Esophagus (tissue), 2 donors: ENCODE results near the gene KCNN3. TPM values are rescaled to one million over a fixed set of nuclear protein-coding genes. Genes with fewer than 3 reads are reported as not detected.

Experiments used
- H3K27ac ChIP-seq, 2 donors: one replicate each; pipeline ENCODE4 v1.5.1; 2013; ENCODE audit warnings: low read depth in 2 of 2, mild to moderate bottlenecking in 2 of 2, inconsistent platforms in 1 of 2, low read length in 1 of 2, moderate library complexity in 1 of 2
- H3K27me3 ChIP-seq, 2 donors: one replicate each; pipeline ENCODE4 v1.6.1; 2013; ENCODE audit warnings: low read length in 2 of 2, control low read depth in 1 of 2, mild to moderate bottlenecking in 1 of 2; ENCODE audit not compliant: insufficient read depth in 2 of 2, control insufficient read depth in 1 of 2
- H3K36me3 ChIP-seq, 2 donors: one replicate each; pipeline ENCODE4 v1.6.1; 2013; ENCODE audit warnings: low read length in 1 of 2; ENCODE audit not compliant: control insufficient read depth in 2 of 2, insufficient read depth in 2 of 2
- H3K4me1 ChIP-seq, 2 donors: one replicate each; pipeline ENCODE4 v1.6.1; 2013; ENCODE audit warnings: low read length in 1 of 2; ENCODE audit not compliant: control insufficient read depth in 2 of 2, insufficient read depth in 2 of 2
- H3K4me3 ChIP-seq, 2 donors: one replicate each; pipeline ENCODE4 v1.5.1; 2013; ENCODE audit warnings: low read length in 2 of 2, mild to moderate bottlenecking in 2 of 2, low read depth in 1 of 2, moderate library complexity in 1 of 2
- H3K9me3 ChIP-seq, 2 donors: one replicate each; pipeline ENCODE4 v1.6.1; 2013; ENCODE audit warnings: mild to moderate bottlenecking in 2 of 2, low read depth in 1 of 2, low read length in 1 of 2, moderate library complexity in 1 of 2; ENCODE audit not compliant: control insufficient read depth in 2 of 2, insufficient read depth in 1 of 2
- WGBS, 2 donors: extraction: QIAGEN DNeasy Blood & Tissue Kit; methylation state at CpG; one replicate each; pipeline ENCODE4 v1.1.7; 2013; 5-methylcytosine and 5-hydroxymethylcytosine counted together
- polyA plus RNA-seq, 2 donors: library from polyadenylated mRNA; stranded (reverse); fragments of 200-250 nt; gene quantifications; one replicate each; pipeline ENCODE4 v1.2.3, GENCODE V29; 2013
- donor health status: healthy with polysubstance abuse.
- donor health status: Bipolar disorder and iron deficiency.

The KCNN3 gene
- polyA plus RNA-seq, 2 donors: 0.12 to 0.14 TPM

DNA sequence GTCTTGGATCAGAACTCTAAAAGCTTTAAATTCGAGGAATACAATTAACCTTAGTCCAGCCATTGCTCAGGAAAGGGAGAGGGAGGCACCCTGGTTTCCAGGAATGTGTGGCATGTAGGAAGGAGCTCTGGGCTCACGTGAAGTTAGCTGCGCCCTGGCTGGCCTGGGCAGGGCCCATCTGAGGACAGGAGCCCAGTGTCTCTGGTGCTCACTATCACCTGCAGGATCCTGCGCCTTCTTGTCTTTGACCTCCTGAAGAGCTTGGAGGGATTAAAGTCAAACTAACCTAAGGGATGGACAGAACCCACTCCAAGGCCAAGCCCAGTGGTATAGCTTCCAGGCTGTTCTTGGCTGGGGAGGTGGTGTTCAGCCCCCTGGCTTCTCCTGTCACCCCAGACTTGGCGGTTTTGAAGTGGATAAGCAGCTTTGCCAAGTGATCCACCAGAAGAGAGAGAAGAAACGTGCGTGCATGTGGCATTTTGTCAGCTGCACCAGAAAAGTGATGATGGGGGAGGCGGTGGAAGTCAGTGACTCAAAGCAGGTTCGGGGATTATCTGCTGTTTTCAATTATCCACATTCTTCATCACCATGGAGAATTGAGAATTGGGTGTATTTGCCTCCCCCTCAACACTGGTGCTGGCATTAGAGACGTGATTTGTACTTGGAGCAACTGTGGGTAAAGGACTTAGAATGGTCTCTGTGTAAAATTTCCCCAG, 11.9 kb upstream of the KCNN3 start:
- Histone ChIP-seq H3K27ac (no peak overlapping the region), H3K4me3 (no peak overlapping the region), H3K36me3 (no peaks in the 10 kb centered on the region), H3K27me3 (no peaks in the 10 kb centered on the region), H3K4me1 (no peaks in the 10 kb centered on the region), H3K9me3 (no peaks in the 10 kb centered on the region)
- 80 to 82% methylated on average over 10 of the region's 10 CpGs for WGBS, 2 donors

DNA sequence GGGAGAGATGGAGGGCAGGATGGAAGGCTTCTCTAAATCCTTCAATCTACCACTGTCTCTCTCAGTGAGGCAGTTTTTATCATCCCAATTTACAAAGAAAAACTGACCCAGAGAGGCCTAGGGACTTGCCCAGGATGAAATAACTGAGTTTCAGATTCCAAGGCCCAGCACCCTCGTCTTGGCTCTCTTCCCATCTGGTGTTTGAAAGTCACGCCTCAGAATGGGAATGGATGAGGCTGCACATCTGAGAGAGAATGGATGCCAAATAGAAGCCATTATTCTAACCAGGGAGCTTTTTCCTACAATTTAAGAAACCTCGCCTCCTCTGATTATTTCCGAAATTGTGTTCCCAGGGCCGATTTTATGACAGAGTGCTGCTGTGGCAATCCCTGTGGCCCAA, 10.6 kb upstream of the KCNN3 start:
- 64 to 65% methylated on average over 5 of the region's 5 CpGs for WGBS, 2 donors
- H3K27ac ChIP-seq: no peak overlapping the region
- no peak overlapping the region for H3K4me3 ChIP-seq
- no peaks in the 10 kb centered on the region for H3K36me3 ChIP-seq
- no peaks in the 10 kb centered on the region for H3K9me3 ChIP-seq
- H3K4me1 ChIP-seq: no peaks in the 10 kb centered on the region
- H3K27me3 ChIP-seq: no peaks in the 10 kb centered on the region

DNA sequence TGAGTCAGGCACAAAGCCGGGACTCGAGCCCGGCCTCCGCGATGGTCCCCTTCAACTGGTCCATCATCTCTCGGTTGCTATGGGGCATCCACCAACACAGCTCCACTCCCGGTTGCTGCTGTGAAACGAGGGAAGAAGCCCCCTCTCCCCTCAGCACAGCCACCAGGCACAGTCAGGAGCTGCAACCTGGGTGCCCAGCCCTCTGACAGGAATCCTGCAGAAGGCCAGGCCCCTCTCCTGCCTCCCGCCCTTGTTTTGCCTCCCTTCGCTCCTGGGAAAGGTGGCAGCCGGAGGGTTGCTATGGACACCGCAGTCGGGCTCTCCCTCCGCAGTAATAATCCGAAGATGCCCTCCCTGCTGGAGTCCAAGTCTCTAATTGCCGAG, 8.9 kb upstream of the KCNN3 start:
- no peak overlapping the region for H3K4me3 ChIP-seq
- no peaks in the 10 kb centered on the region for H3K9me3 ChIP-seq
- 78% methylated on average over 16 of the region's 16 CpGs for WGBS, 2 donors
- H3K36me3 ChIP-seq: no peaks in the 10 kb centered on the region
- no peaks in the 10 kb centered on the region for H3K27me3 ChIP-seq
- no peaks in the 10 kb centered on the region for H3K4me1 ChIP-seq
- no peak overlapping the region for H3K27ac ChIP-seq

DNA sequence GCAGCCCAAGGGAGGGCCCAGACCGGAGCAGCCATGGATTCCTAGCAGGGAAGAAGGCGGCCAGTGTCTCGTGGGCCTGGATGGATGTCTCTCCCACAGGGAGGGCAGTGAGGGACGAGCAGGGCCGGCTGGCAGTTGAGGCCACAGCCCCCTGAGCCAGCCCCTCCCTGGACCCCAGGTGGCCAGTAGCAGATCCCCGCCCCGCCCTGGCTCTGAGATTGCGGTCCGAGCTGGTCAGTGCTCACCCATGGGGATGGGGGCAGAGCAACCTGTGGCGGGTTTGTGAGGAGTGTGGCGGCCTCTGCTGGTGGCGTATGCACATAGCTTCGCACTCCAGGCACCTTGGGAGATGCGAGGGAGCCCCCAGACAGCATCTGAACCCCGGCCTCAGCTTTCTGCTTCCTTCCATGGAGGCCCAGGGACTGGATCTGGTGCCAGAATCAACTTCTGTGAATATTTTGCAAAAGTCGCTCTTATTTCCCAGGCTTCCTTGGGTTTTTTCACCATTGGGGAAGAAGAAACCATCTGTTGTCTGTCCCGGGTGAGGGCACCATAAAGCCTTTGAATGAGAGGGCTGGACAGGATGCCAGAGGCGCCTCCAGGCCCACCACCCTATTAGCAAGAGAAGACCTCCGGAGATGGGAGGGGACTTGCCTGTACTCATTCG, 8.4 kb upstream of the KCNN3 start:
- Histone ChIP-seq H3K27me3 (no peaks in the 10 kb centered on the region), H3K4me3 (no peak overlapping the region), H3K36me3 (no peaks in the 10 kb centered on the region), H3K4me1 (no peaks in the 10 kb centered on the region), H3K27ac (no peak overlapping the region), H3K9me3 (no peaks in the 10 kb centered on the region)
- 24 to 27% methylated on average over 20 of the region's 20 CpGs for WGBS, 2 donors

DNA sequence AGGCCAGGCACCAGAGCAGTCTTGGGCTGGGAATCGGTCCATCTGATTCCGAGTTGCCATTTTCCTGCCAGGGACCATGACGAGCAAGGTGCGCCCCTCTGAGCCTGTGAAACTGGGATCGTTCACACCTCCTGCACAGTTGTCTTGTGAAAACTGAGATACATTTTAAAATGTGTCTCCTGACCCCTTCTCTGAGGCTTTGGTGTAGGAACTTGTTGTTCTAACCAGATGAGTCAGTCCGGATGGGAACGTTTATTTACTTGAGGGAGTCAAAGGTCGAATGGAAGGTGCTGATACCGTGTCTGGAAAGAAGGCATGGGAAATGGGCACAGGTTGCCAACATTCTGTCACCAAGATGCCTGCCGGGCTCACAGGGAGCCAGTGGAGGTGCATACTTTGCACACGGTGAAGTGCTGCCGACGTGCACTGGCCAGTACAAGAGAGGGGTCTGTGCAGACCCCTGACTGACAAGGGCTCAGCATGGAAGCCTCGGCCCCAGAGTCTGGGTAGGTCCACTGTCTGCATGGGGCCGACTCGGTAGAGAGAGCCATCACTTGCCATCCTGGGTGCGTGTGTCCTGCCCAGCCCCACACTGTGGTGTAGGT, 7.4 kb upstream of the KCNN3 start:
- 59 to 68% methylated on average over 17 of the region's 17 CpGs for WGBS, 2 donors
- H3K36me3 ChIP-seq: no peaks in the 10 kb centered on the region
- H3K9me3 ChIP-seq: no peaks in the 10 kb centered on the region
- H3K4me3 ChIP-seq: no peak overlapping the region
- no peak overlapping the region for H3K27ac ChIP-seq
- no peaks in the 10 kb centered on the region for H3K4me1 ChIP-seq
- no peaks in the 10 kb centered on the region for H3K27me3 ChIP-seq

DNA sequence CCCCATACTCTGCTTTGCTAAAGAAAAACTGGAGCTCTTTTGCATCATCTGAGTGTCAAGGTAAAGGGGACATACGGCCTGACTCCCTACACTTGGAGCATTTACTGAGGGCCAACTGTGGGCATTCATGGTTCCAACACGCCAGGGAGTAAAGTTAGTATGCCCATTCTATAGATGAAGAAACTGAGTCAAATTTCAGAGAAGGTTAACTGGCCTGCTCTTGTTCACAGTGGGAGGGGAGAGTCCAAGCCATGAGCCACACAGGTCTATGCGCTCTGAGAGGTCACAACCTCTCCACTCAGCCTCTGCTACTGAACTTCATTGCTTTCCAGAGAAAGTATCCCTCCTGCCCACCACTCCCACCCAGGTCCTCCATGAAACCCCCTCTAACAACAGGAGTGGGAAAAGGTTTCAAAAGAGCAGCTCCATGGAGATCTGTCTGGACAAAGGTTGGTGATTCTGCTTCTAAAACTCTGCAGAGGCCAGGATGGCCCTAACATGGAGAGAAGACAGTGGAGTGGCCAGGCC, 6.8 kb upstream of the KCNN3 start:
- H3K27ac ChIP-seq: no peak overlapping the region

DNA sequence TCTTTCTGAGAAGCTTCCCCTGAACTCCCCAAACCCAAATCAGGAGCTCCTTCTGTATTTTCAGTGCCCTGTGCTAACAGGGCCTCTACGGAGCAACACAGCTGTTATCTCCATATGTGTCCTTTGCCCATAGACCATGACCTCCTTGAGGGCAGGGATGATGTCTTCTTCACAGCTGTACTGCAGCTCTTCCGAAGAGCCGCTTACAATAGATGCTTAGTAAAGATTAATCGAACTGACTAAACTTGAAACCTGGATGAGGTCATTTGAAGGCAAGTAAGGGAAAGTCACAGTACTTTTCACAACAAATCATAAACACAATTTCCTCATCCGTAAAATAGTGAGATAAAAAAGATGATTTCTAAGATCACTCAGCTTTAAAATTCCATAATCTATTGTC, 4.4 kb upstream of the KCNN3 start:
- WGBS, 2 donors: 84 to 87% methylated on average over 5 of the region's 5 CpGs
- peaks cover 2 to 9% of the 10 kb centered on the region in 2 donors for H3K4me1 ChIP-seq
- no peaks in the 10 kb centered on the region for H3K9me3 ChIP-seq

More for the DNA sequence above, 6.8 kb upstream of the KCNN3 start:
- Histone ChIP-seq H3K4me3 (no peak overlapping the region), H3K27me3 (no peaks in the 10 kb centered on the region), H3K4me1 (no peaks in the 10 kb centered on the region), H3K9me3 (no peaks in the 10 kb centered on the region), H3K36me3 (no peaks in the 10 kb centered on the region)
- 63 to 67% methylated on average over 3 of the region's 3 CpGs for WGBS, 2 donors

DNA sequence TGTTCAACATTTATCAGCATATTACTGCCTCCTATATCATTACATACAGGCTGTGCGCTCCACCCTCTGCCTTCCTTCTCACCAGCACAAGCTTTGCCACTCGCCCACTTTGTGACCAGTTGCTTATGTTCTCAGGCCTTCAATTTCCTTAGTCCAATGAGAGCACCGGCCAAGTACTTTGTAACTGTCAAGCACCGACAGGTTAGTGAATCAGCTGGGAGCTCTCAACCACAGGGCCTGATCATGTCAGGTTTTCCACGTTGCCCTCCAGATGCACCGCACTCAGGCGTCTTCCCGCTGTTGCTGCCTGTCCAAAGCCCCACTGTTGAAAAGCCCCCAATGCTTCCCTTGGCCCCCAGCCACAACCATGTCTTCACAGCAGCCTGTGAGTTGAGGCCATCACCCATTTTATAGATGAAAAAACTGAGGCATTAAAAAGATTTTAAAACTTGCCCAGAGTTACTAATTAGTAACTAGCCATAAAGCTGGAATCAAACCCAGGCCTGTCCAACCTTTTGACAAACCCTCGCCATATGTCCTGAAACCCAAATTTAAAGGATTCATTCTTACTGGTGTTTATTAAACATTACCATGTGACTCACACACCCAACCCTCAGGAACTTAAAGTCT, 3.4 kb upstream of the KCNN3 start:
- H3K27ac ChIP-seq: no peak overlapping the region
- H3K4me3 ChIP-seq: no peak overlapping the region
- WGBS, 2 donors: 90% methylated on average over 9 of the region's 9 CpGs
- no peaks in the 10 kb centered on the region for H3K36me3 ChIP-seq
- peaks cover 2 to 15% of the 10 kb centered on the region in 2 donors for H3K4me1 ChIP-seq
- no peaks in the 10 kb centered on the region for H3K27me3 ChIP-seq
- H3K9me3 ChIP-seq: no peaks in the 10 kb centered on the region

More for the DNA sequence above, 4.4 kb upstream of the KCNN3 start:
- H3K36me3 ChIP-seq: no peaks in the 10 kb centered on the region
- H3K27me3 ChIP-seq: no peaks in the 10 kb centered on the region
- no peak overlapping the region for H3K4me3 ChIP-seq
- no peak overlapping the region for H3K27ac ChIP-seq

DNA sequence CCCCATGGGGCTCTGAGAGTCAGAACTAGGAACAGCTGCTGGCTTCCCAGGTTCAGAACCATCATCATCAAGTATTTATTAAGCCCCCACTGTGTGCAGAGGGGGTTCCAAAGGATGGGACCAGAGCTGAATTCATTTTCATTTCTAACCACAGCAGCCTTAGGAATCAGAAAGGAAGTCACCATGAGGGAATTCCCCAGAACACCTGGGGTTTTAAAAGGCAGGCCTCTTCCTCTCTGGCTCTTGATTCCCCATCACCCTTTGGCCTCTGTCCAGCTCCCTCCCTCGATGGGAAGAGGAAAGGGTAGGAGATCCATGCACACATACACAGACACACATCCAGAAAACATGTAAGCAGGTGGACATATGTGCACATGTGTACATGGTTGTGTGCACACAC, 1.3 kb upstream of the KCNN3 start:
- no peak overlapping the region for H3K4me3 ChIP-seq
- H3K27me3 ChIP-seq: no peaks in the 10 kb centered on the region
- no peaks in the 10 kb centered on the region for H3K9me3 ChIP-seq
- H3K36me3 ChIP-seq: no peaks in the 10 kb centered on the region
- 6 to 13% methylated on average over 1 of the region's 1 CpG for WGBS, 2 donors
- H3K27ac ChIP-seq: no peak overlapping the region
- peaks cover 2 to 15% of the 10 kb centered on the region in 2 donors for H3K4me1 ChIP-seq
